GM19395 (cell line): ENCODE results near the gene NUTM1.
"Not testable (repeated sequence)": the region's sequence is repeated elsewhere in the genome, so short reads cannot be mapped to it uniquely, and the experiment has no call there.

Experiments
- ATAC-seq: cut with Tn5 transposase; IDR thresholded peaks from one replicate; pipeline ENCODE4 v1.9.1; 2021; ENCODE audit warnings: mild to moderate bottlenecking, moderate library complexity; ENCODE audit not compliant: unreplicated experiment

The NUTM1 gene

DNA sequence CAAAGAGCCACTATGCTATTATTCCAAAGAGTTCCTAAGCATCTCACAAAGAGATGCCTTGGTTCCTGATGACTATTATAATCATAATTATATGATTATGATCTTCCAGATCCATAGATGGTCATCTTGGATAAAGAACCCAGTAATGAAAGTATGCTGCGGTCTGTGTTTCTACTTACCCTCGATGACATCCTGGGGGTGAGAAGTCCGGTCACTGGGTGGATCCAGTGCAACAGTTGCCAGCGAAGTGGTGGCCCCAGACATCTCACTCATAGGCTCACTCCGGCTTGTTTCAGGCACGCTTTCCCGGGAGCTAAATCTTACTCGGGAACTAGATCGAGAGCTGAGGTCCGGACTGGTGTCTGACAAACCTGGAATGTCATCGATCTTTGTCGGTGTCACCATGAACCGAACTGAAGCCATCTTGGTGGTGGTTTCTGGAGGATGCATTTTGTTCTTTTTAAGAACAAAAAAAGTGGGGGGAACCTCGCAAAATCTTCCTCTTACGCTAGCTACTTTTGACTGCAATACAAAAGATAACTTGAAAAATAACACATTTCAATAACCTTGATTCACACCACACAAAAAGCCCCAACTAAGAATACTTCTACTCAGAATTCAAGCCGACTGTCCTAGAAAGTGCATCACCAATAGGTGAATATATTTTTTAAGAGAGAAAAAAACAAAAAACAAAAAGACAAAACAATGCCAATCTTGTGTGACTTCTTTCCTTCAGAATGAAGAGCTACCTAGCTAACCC is 6.7 kb upstream of the NUTM1 start:
- no peak for ATAC-seq

DNA sequence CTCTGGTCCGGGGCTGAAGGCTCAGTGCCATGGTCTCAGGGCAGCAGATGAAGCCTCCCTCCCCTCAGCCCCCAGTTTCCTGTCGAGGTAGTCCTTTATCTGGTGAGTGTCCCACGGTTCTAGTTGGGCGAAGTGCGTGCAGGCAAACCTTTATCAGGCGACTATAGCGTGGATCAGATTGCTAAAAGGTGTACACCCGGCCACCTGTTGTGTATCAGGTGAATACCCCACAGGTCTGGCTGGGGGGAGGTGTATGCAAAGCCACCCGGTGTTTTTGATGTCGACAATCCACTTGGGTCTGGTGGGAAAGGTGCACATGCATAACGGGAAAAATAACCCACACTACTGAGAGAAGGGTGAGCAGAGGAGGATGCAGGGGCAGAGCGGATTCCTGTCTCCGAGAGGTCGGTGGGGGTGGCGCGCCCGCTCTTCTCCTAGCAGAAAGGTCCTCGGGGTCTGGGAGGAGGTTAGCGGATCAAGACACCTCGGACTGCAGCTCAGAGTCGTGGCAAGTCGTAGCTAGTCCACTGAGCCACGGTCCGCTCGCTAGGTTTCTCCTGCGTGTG is 6.0 kb upstream of the NUTM1 start:
- ATAC-seq: peak; percentile 13

DNA sequence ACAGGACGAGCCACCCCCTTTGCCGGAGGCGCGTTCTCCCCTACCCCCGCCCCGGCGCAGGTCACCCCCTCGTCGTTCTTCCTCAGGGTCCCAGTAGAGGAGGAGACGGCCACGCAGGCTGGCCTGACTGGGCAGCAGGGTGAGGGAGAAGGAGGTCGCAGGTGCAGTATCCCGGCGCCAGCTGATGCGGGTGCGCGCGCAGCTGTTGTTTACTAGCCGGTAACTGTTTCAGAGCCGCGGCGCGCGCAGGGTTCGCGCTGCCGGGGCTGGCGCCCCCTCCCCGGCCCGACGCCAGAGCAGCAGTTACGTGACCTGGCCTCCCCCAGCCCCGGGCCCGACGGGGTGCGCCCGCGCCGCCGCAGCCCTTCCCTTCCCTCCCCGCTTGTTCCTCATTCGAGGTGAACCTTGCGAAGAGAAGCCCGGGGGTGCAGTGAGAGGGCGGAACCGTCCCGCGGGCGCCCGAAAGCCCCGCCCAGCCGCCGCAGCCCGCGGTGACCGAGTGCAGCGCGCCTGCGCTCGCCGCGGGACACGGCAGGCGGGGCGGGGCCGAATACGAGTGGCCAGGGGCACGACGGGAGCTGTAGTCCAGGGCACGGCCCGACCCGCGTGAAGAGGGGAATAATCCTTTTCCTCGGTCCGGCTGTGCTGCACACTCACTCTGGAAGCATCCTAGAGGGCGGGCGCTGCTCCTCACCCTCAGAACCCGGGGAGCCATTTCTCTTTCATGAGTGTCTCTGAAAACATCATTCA is 5.4 kb upstream of the NUTM1 start, which contains the start of gene SLC12A6:
Gene SLC12A6, minus strand, starts transcription at position 225 of the 750 bp plus-strand sequence. CDS start 1,101 bp downstream, outside the sequence.
- peak; percentile 69 for ATAC-seq

DNA sequence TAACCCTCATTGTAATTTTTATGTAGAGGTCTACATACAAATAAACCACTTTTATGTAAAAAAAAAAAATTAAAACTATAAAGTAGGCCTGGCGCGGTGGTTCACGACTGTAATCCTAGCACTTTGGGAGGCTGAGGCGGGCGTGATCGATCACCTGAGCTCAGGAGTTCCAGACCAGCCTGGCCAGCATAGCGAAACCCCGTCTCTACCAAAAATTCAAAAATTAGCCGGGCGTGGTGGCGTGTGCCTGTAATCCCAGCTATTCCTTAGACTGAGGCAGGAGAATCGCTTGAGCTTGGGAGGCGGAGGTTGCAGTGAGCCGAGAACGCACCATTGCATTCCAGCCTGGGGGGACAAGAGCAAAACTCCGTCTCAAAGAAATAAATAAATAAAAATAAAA is 4.8 kb upstream of the NUTM1 start:
- ATAC-seq: no peak

DNA sequence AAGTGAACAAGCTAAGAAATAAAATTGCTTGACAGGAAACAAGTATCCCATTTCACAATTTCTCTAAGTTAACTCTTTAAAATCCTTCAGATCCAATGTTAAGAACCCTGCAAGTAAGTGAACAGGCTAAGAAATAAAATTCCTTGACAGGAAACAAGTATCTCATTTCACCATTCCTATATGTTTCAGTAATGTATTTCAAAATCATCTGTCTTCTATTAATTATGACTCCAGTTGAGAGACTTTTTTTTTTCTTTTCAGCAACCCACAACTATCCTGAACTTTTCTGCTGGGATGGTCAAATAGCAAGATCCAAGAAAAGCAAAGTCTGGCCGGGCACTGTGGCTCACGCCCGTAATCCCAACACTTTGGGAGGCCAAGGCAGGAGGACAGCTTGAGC is 3.2 kb upstream of the NUTM1 start:
- no peak for ATAC-seq

DNA sequence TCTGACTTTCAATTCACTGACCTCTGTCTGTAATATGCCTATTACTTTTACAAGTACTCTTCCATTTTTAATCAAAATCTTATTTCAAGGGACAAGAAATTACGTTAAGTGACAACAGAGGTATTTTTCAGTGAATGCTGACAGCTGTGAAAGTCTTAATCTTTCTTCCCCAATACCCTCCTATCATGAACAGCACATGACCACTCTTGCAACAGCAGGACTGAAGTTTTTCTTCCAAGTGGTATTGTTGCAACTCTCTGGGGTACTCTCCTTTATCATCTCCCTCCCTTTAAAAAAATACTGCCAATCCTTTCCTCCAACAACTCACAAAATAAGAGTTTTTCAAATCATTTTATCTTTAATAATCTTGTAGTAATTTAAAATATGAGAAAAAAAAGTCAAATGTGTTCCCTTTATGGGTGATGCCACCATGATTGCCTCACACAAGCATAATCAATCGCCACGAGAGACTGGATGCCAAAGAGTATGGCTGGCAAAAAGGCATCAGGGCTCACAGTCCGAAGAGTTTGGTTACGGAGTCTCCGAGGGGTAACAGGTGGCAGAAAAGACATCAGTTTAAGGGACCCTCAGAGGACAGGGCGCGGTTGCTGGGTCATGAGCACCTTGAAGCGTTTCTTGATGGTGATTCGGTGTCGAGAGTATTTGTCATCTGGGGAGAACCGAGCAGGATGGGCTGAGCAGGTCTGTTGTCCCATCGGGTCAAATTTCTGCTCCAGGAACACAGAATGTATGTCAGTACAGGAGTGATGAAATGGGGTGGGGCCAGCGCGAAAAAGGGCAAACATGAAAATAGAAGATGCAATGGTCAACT is 1.5 kb upstream of the NUTM1 start:
- ATAC-seq: no peak

DNA sequence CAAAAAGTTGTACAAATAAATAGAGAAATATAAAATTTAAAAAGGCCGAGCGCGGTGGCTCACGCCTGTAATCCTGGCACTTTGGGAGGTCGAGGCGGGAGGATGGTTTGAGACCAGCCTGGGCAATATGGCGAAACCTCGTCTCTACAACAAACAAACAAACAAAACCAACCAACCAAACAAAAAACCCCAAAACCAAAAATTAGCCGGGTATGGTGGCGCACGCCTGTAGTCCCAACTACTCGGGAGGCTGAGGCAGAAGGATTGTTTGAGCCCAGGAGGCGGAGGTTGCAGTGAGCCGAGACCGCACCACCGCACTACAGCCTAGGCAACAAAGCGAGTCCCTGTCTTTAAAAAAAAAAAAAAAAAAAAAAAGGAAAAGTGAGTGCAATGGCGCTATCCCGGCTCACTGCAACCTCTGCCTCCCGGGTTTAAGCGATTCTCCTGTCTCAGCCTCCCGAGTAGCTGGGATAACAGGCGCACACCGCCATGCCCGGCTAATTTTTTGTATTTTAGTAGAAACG is 840 bp upstream of the NUTM1 start:
- ATAC-seq: not testable (repeated sequence)

GRCh38 chr15:34347951-34348638 is 5.0 kb downstream of the NUTM1 start:
- ATAC-seq: no peak

GRCh38 chr15:34348735-34349300 is 5.7 kb downstream of the NUTM1 start:
- ATAC-seq: no peak

GRCh38 chr15:34349769-34350168 is 6.7 kb downstream of the NUTM1 start:
- no peak for ATAC-seq

DNA sequence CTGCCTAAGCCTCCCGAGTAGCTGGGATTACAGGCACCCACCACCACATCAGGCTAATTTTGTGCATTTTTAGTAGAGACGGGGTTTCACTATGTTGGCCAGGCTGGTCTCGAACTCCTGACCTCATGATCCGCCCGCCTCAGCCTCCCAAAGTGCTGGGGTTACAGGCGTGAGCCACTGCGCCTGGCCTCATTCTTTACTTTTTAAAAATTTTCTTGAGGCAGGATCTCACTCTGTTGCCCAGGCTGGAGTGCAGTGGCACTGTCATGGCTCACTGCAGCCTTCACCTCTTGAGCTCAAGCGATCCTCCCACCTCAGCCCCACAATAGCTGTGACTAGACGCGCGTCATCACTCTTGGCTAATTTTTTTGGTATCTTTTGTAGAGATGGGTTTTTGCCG is 9.9 kb downstream of the NUTM1 start:
- not testable (repeated sequence) for ATAC-seq

GRCh38 chr15:34353627-34354026 is 10.5 kb downstream of the NUTM1 start:
- no peak for ATAC-seq

DNA sequence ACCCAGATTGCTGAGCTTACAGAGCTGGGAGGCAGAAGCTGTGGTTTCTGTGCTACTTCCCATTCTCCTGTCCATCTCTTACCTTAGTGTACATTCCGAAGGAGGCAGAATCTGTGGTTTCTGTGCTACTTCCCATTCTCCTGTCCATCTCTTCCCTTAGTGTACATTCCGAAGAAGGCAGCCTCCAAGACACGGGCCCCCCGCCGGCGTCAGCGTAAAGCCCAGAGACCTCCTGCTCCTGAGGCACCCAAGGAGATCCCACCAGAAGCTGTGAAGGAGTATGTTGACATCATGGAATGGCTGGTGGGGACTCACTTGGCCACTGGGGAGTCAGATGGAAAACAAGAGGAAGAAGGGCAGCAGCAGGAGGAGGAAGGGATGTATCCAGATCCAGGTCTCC is 11.2 kb downstream of the NUTM1 start:
- no peak for ATAC-seq

DNA sequence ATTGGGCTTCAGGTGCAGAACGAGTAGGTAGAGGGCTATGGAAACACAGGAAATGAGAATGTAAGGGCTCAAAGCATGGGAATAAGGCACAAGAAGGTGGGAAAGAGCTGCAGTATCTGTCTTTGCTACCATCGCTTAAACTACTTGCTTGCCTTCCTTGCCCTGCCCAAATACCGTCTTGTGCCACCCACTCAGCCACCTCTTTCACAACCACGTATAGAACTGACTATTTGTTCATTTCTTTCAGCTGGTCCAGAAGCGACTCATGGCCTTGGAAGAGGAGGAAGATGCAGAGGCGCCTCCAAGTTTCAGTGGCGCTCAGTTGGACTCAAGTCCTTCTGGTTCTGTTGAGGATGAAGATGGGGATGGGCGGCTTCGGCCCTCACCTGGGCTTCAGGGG is 12.1 kb downstream of the NUTM1 start:
- no peak for ATAC-seq

DNA sequence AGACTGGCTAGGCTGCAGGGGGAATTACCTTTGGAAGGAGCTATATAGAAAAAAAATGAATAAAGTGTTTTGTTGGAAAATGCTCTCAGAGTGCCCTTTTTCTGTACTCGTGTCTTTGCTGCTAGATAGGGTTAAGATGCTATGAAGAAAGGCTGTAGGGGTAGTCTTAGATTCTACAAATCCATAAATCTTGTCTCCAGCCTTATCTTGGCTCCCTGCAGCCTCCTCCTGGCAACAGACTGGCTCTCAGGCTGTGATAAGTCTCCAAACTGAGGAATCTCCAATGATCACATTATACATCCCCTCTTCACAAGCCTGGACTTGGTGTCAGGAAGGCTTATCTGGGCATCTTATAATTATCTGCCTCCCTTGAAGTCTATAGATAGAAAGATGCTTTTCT is 14.5 kb downstream of the NUTM1 start:
- ATAC-seq: no peak

GRCh38 chr15:34358367-34358766 is 15.3 kb downstream of the NUTM1 start:
- ATAC-seq: no peak

DNA sequence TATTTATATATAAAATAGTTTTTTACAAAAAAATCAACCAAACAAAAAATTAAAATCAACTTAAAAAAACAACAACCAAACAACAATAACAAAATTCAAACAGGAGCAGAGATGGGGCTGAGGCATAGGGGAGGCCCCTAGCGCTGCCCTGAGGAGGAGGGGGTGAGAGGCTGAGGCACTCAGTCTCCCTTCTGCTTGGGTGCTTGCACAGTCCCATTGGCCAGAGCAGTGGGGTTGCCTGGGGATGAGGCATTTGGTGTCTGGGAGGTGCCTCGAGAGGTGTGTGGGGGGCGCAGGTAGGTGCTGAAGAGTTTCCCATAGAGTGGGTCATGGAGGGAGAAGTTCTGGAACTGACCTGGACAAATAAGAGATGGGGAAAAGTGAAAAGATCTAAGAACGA is 15.8 kb downstream of the NUTM1 start:
- ATAC-seq: no peak

DNA sequence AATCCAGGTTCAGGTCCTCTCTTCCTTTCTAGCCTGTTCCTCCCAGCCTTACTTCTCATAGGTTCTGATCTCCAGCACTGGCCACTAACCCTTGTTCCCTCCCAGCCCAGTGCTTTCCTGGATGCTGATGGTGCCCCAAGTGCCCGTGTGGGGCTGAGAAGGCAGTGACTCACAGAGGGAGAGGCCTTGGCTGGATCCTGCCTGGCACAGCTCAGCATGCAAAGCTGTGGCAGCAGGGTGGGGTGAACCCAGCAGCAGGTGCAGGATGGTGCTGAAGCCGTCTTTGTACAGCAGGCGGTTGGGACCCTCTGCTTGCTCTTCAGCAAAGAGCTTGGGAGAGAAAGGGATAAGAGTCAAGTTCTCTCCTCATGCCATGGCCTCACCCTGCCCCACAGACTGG is 16.3 kb downstream of the NUTM1 start:
- ATAC-seq: no peak

- no peak for ATAC-seq
Measured at GRCh38 chr15:34360298-34360697, 17.2 kb downstream of the NUTM1 start.

DNA sequence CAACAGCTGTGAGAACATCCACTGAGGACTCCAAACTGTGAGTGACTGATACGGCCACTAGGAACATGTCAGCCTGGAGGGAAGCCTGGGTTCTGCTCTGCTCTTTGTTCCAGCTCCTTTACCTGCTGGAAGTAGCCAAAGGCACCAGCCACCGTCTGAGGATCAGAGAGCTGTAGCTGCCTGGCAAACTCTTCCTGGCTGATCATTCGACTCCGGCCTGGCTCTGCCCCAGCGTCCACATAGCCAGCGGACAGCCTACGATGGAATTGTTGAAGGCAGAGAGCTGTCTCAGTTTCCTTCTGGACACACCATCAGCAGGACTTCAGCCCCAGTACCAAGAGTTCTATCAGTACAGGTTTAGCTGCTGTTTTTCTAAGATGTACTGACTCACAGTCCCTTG is 18.2 kb downstream of the NUTM1 start:
- ATAC-seq: no peak
